Keratinocyte (primary cell): ENCODE measurements around the gene NAA30.

Source experiments
- CTCF ChIP-seq, 3 experiments: IDR thresholded peaks in 1 of 3; conservative IDR thresholded peaks in 1 of 3; optimal IDR thresholded peaks in 1 of 3; 2 replicates in 2 of 3; 3 replicates in 1 of 3; pipeline versions ENCODE3 to v1.5.1; 2011; ENCODE audit warnings: low read length in 3 of 3, mild to moderate bottlenecking in 3 of 3, moderate library complexity in 2 of 3, control low read depth in 1 of 3, inconsistent platforms in 1 of 3; ENCODE audit not compliant: insufficient read depth in 2 of 3; ENCODE audit errors: extremely low read depth in 1 of 3
- EZH2 ChIP-seq: IDR thresholded peaks from one replicate; pipeline ENCODE4 v1.6.1; 2012; ENCODE audit warnings: inconsistent platforms, mild to moderate bottlenecking, low read length, moderate library complexity

GRCh38 chr14:57392830-57393229 is 2.4 kb downstream of the NAA30 start:
- TF ChIP-seq CTCF (optimal IDR thresholded peaks at IDR 0.05 in 1 of 3, IDR thresholded peaks at IDR 0.05 in 1 of 3, conservative IDR thresholded peaks at IDR 0.05 in 1 of 3; ENCODE audit: extremely low read depth in 1 of 3, insufficient read depth in 2 of 3, low read length in 3 of 3) (no peak), EZH2 (no peak)
